H9 (cell line): Measurements from ENCODE around the gene KIFC3. TPM values are rescaled to one million over a fixed set of nuclear protein-coding genes. Genes with fewer than 3 reads are reported as not detected.

Source experiments
- DNase-seq: peaks from one replicate; pipeline ENCODE4 v3.0.0-alpha.2; 2017
- H2AFZ ChIP-seq: one replicate; pipeline ENCODE4 v1.6.1; 2013; ENCODE audit warnings: mild to moderate bottlenecking, low read length, control low read depth, moderate library complexity
- H2AK5ac ChIP-seq: 2 replicates; pipeline ENCODE4 v1.6.1; 2013; ENCODE audit warnings: low read length, control low read depth, mixed read lengths; ENCODE audit not compliant: insufficient read length
- H2BK120ac ChIP-seq: one replicate; pipeline ENCODE4 v1.6.1; 2013; ENCODE audit warnings: low read depth, mild to moderate bottlenecking, low read length, control low read depth, inconsistent platforms; ENCODE audit not compliant: poor library complexity, severe bottlenecking
- H2BK12ac ChIP-seq: 2 replicates; pipeline ENCODE4 v1.6.1; 2013; ENCODE audit warnings: low read length, control low read depth, mixed read lengths, low read depth; ENCODE audit not compliant: insufficient read length
- H2BK15ac ChIP-seq: 2 replicates; pipeline ENCODE4 v1.6.1; 2013; ENCODE audit warnings: low read depth, low read length, control low read depth
- H2BK20ac ChIP-seq: one replicate; pipeline ENCODE4 v1.6.1; 2013; ENCODE audit warnings: low read depth, mild to moderate bottlenecking, low read length, control low read depth, inconsistent platforms; ENCODE audit not compliant: poor library complexity, severe bottlenecking
- H2BK5ac ChIP-seq: 2 replicates; pipeline ENCODE4 v1.6.1; 2013; ENCODE audit warnings: low read length, control low read depth, mixed read lengths; ENCODE audit not compliant: insufficient read length
- H3K14ac ChIP-seq: 2 replicates; pipeline ENCODE4 v1.6.1; 2013; ENCODE audit warnings: low read length, control low read depth; ENCODE audit not compliant: insufficient read depth
- H3K18ac ChIP-seq: 2 replicates; pipeline ENCODE4 v1.6.1; 2013; ENCODE audit warnings: low read depth, mild to moderate bottlenecking, mixed read lengths, low read length, control low read depth; ENCODE audit not compliant: insufficient read length
- H3K23ac ChIP-seq: 2 replicates; pipeline ENCODE4 v1.6.1; 2013; ENCODE audit warnings: low read length, control low read depth, mixed read lengths, low read depth; ENCODE audit not compliant: insufficient read length
- H3K23me2 ChIP-seq: 2 replicates; pipeline ENCODE4 v1.6.1; 2013; ENCODE audit warnings: low read depth, mild to moderate bottlenecking, mixed read lengths, low read length, control low read depth; ENCODE audit not compliant: insufficient read length, poor library complexity, severe bottlenecking
- H3K27ac ChIP-seq: 2 replicates; pipeline ENCODE4 v1.5.1; 2013; ENCODE audit warnings: low read length, control low read depth, mixed read lengths, low read depth; ENCODE audit not compliant: insufficient read length
- H3K27me3 ChIP-seq: 2 replicates; pipeline ENCODE4 v1.6.1; 2013; ENCODE audit warnings: low read length, control low read depth, inconsistent platforms; ENCODE audit not compliant: insufficient read depth
- H3K4ac ChIP-seq: 2 replicates; pipeline ENCODE4 v1.6.1; 2013; ENCODE audit warnings: low read depth, mild to moderate bottlenecking, control low read depth, inconsistent platforms, low read length, moderate library complexity
- H3K4me1 ChIP-seq: 2 replicates; pipeline ENCODE4 v1.6.1; 2013; ENCODE audit warnings: low read length, control low read depth, inconsistent platforms; ENCODE audit not compliant: insufficient read depth
- H3K4me2 ChIP-seq: 2 replicates; pipeline ENCODE4 v1.6.1; 2013; ENCODE audit warnings: low read length, control low read depth, mixed read lengths; ENCODE audit not compliant: insufficient read length, insufficient read depth
- H3K56ac ChIP-seq: 2 replicates; pipeline ENCODE4 v1.6.1; 2013; ENCODE audit warnings: low read depth, mild to moderate bottlenecking, mixed read lengths, low read length, control low read depth; ENCODE audit not compliant: insufficient read length
- H3K79me1 ChIP-seq: 2 replicates; pipeline ENCODE4 v1.6.1; 2013; ENCODE audit warnings: low read depth, mild to moderate bottlenecking, moderate library complexity, low read length, control low read depth, inconsistent platforms; ENCODE audit not compliant: insufficient read depth, poor library complexity, severe bottlenecking
- H3K79me2 ChIP-seq: 2 replicates; pipeline ENCODE4 v1.6.1; 2013; ENCODE audit warnings: low read length, control low read depth, inconsistent platforms; ENCODE audit not compliant: insufficient read depth
- H3K9ac ChIP-seq: 2 replicates; pipeline ENCODE4 v1.6.1; 2013; ENCODE audit warnings: low read length, control low read depth, mixed read lengths; ENCODE audit not compliant: insufficient read length; ENCODE audit errors: extremely low read depth
- H3K9me3 ChIP-seq: one replicate; pipeline ENCODE4 v1.6.1; 2013; ENCODE audit warnings: low read depth, low read length, inconsistent platforms; ENCODE audit not compliant: control insufficient read depth
- H3T11ph ChIP-seq: one replicate; pipeline ENCODE4 v1.6.1; 2013; ENCODE audit warnings: mild to moderate bottlenecking, low read length, control low read depth, inconsistent platforms
- H4K20me1 ChIP-seq: one replicate; pipeline ENCODE4 v1.6.1; 2013; ENCODE audit not compliant: control insufficient read depth, insufficient read length, insufficient read depth
- H4K5ac ChIP-seq: 2 replicates; pipeline ENCODE4 v1.6.1; 2013; ENCODE audit warnings: low read depth, mild to moderate bottlenecking, mixed read lengths, low read length, control low read depth; ENCODE audit not compliant: insufficient read length
- H4K8ac ChIP-seq: replicated peaks from 2 replicates; pipeline ENCODE4 v1.6.1; 2013; ENCODE audit warnings: low read length, control low read depth, mixed read lengths, low read depth; ENCODE audit not compliant: insufficient read length
- H4K91ac ChIP-seq: 2 replicates; pipeline ENCODE4 v1.6.1; 2013; ENCODE audit warnings: low read depth, mild to moderate bottlenecking, moderate library complexity, mixed read lengths, low read length, control low read depth; ENCODE audit not compliant: insufficient read length
- H3K27ac Mint-ChIP-seq, 3 experiments: 2 replicates in 2 of 3; 3 replicates in 1 of 3; pipeline ENCODE4 v1.8.0; 2020 to 2021; ENCODE audit warnings: mixed read lengths in 3 of 3, mild to moderate bottlenecking in 1 of 3, moderate library complexity in 1 of 3
- H3K27me3 Mint-ChIP-seq: 2 replicates; pipeline ENCODE4 v1.8.0; 2021; ENCODE audit warnings: low read depth, mild to moderate bottlenecking, moderate library complexity, mixed read lengths
- H3K36me3 Mint-ChIP-seq, 3 experiments: 2 replicates in 2 of 3; 3 replicates in 1 of 3; pipeline ENCODE4 v1.8.0; 2020 to 2021; ENCODE audit warnings: low read depth in 3 of 3, mixed read lengths in 3 of 3; ENCODE audit not compliant: insufficient read depth in 1 of 3
- H3K4me1 Mint-ChIP-seq, 2 experiments: 2 replicates each; pipeline ENCODE4 v1.8.0; 2020; ENCODE audit warnings: mixed read lengths in 2 of 2
- H3K4me3 Mint-ChIP-seq, 2 experiments: 2 replicates in 1 of 2; 3 replicates in 1 of 2; pipeline ENCODE4 v1.8.0; 2020 to 2021; ENCODE audit warnings: mild to moderate bottlenecking in 2 of 2, mixed read lengths in 2 of 2, moderate library complexity in 1 of 2
- H3K9me3 Mint-ChIP-seq, 2 experiments: 2 replicates in 1 of 2; 3 replicates in 1 of 2; pipeline ENCODE4 v1.8.0; 2020; ENCODE audit warnings: mild to moderate bottlenecking in 2 of 2, mixed read lengths in 2 of 2, moderate library complexity in 1 of 2
- WGBS: extraction: QIAGEN DNeasy Blood & Tissue Kit; methylation state at CpG from one replicate; pipeline ENCODE4 v1.1.7; 2013; ENCODE audit warnings: missing lambda C conversion rate, low lambda C conversion rate, mixed read lengths; ENCODE audit not compliant: insufficient read length; ENCODE audit errors: extremely low coverage; 5-methylcytosine and 5-hydroxymethylcytosine counted together
- total RNA-seq: library from RNA; stranded (reverse); gene quantifications from 2 replicates; pipeline ENCODE4 v1.2.1, GENCODE V29; 2021
- TF ChIP-seq, protein P1 (sequence below): fragments of 200-600 bp; sonication (generic); conservative IDR thresholded peaks from 3 replicates; pipeline ENCODE4 v1.8.0; 2021; ENCODE audit warnings: antibody characterized with exemption, mild to moderate bottlenecking

KIFC3 gene
- total RNA-seq, 1 experiment from 2014 or later = 5.0 TPM

DNA sequence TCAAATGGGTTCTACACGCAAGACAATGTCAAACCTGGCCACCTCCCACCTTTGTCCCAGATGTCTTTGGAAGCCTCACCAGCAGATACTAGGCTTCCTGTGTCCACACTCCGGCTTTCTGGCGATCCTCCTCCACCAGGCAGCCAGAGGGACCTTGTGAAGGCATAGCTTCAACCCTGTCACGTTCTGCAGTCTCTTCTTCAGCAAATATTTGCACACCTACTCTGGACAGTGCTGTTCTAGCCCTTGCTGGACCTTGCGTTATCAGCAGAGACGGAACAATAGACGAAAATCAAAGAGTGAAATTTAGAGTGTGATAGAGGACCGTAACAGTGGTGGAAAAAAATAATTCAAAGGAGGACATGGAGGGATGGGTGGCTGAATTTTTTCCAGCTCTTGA, 38.5 kb upstream of the KIFC3 start:
- Mint-ChIP-seq H3K27me3 (peaks cover 12% of the 10 kb centered on the region), H3K4me3 (no peak overlapping the region), H3K36me3 (no peaks in the 10 kb centered on the region), H3K4me1 (peaks cover 41 to 43% of the 10 kb centered on the region in 2 experiments), H3K27ac (no peak overlapping the region), H3K9me3 (no peaks in the 10 kb centered on the region)
- no peak overlapping the region for H2BK20ac ChIP-seq
- H2BK15ac ChIP-seq = no peak overlapping the region
- H2BK5ac ChIP-seq = no peak overlapping the region
- H2AFZ ChIP-seq = no peak overlapping the region
- no peak overlapping the region for H3K9ac ChIP-seq
- DNase-seq = no peak
- no peak overlapping the region for H3K14ac ChIP-seq
- H3K79me1 ChIP-seq = no peaks in the 10 kb centered on the region
- H3T11ph ChIP-seq = no peak overlapping the region
- no peak overlapping the region for H3K23ac ChIP-seq
- WGBS = no CpG with 5 or more reads among the region's 8 CpGs
- no peak overlapping the region for H4K8ac ChIP-seq
- no peaks in the 10 kb centered on the region for H3K9me3 ChIP-seq
- TF ChIP-seq, protein P1, sequence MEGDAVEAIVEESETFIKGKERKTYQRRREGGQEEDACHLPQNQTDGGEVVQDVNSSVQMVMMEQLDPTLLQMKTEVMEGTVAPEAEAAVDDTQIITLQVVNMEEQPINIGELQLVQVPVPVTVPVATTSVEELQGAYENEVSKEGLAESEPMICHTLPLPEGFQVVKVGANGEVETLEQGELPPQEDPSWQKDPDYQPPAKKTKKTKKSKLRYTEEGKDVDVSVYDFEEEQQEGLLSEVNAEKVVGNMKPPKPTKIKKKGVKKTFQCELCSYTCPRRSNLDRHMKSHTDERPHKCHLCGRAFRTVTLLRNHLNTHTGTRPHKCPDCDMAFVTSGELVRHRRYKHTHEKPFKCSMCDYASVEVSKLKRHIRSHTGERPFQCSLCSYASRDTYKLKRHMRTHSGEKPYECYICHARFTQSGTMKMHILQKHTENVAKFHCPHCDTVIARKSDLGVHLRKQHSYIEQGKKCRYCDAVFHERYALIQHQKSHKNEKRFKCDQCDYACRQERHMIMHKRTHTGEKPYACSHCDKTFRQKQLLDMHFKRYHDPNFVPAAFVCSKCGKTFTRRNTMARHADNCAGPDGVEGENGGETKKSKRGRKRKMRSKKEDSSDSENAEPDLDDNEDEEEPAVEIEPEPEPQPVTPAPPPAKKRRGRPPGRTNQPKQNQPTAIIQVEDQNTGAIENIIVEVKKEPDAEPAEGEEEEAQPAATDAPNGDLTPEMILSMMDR = no peak
- no peaks in the 10 kb centered on the region; the same call in 1 of the 2 replicates for H3K27me3 ChIP-seq
- H3K79me2 ChIP-seq = no peaks in the 10 kb centered on the region
- peaks cover 2% of the 10 kb centered on the region; the same call in 1 of the 2 replicates for H3K4me1 ChIP-seq
- no peaks in the 10 kb centered on the region for H4K20me1 ChIP-seq
- H2AK5ac ChIP-seq = no peak overlapping the region
- H4K91ac ChIP-seq = no peak overlapping the region
- H3K4ac ChIP-seq = no peak overlapping the region
- no peak overlapping the region for H3K56ac ChIP-seq
- no peak overlapping the region for H2BK120ac ChIP-seq
- no peak overlapping the region for H3K4me2 ChIP-seq
- H4K5ac ChIP-seq = no peak overlapping the region
- no peaks in the 10 kb centered on the region for H3K23me2 ChIP-seq
- no peak overlapping the region for H3K18ac ChIP-seq
- no peak overlapping the region for H2BK12ac ChIP-seq
- no peak overlapping the region for H3K27ac ChIP-seq
